NCI-H345 treated with DMSO at 0.1 percent for 48 hours (cell line): ENCODE measurements around the gene CDH4.

Source experiments
- DNase-seq: peaks from one replicate; lab custom pipeline; 2025; ENCODE audit not compliant: unreplicated experiment; lab: John Stamatoyannopoulos, UW

Gene CDH4

DNA sequence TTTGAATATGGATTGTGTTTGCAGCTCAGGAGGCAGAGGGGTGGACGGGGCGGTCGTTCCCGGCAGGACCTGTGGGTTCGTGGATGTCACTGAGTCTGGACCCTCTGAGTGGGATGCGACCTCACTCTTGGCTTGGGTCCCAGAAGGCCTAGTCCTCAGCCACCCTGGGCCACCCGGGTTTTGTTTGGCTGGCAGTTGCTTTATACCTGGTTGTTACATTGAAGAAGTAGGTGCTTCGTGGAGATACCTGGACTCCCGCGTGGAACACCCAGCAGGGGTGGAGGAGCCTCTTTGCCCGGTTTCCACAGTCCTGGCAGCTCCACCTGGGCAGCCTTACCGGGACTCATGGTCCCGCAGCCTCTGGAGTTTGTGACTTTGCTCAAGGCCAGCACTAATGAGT, 408.5 kb downstream of the CDH4 start:
- DNase-seq = no peak

DNA sequence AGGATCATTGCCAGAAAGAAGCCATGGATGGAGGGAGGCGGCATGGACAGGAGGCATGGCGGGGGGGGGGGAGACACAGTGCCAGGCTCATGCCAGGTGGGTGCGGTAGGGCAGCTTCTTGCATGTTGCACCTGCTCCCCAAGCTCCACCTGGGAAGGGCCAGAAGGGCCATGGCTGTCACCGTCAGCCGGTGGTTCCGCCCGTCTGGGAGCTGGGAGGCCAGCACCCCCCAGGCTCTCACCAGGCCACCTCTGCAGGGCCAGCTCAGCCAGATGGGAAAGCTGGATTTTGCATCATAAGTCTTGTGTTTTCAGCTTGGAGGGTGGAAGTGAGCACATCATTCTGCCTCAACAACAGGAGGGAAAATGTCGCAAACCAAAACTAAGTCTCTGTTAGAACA, 409.0 kb downstream of the CDH4 start:
- DNase-seq = no peak

DNA sequence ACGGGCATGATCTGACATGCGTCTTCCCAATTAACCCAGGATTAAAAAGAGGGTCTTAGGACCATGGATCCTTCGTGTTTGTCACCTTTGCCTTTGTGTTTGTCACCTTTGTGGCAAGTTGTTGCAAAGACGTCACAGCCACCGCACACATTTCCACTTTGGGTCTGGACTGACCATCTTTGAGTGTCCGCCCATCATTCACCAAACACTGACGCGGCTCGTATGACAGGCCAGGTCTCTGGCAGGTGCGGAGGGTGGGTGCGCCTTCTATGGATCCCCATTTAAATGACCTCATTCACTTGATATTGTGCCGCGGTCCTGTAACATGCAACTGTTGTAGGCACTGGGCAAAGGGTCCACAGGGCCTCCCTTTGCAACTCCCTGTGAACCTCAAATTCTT, 409.5 kb downstream of the CDH4 start:
- DNase-seq = no peak

DNA sequence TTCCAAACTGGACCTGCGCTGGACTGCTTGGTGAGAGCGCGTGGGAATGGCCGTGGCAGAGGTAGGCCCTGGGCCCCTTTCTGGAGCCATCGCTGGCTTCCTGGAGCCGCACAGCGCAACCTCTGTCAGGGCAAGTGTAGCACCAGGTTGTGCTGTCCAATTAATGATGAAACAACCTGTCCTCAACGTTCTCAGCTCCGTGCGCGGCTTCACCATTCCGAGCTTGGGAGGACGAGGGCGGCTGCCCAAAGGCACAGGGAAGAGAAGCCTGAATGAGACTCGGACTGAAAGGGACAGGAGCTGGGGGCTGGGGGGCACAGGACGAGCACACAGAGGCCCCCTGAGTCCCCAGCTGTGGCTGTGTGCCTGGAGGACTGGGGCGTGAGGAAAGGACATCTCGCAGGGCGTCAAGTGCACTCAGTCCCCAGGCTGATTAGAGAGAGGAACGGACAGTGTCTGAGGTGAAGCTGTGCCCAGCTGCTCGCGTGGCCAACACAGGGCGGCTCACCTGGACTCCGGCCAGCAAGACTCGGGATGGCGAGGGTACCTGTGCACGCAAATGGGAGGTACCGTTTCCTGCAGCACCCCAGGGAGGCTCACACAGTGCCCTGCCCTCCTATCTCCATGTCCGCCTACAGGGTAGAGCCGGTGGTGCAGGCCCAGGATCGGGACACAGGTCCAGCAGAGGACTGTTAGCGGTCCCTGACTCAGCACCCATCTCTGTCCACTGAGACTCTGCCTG, 410.3 kb downstream of the CDH4 start:
- DNase-seq = no peak

DNA sequence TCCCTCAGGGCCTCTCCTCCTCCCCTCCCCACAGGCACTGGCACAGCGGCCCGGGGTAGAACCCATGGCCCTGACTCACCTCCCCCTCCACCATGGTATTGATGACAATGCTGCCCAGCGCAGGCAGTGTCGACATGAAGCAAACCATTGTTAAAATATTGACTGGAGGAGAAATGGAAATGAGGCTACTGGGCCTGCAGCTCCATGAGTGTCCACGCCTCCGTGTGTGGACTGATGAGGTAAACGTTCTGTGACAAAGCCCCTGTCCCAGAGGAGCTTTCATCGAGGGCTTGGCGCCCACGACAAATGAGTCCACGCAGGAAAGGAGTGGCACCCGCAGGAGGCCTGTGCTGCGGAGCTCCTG, 410.9 kb downstream of the CDH4 start:
- DNase-seq = no peak

DNA sequence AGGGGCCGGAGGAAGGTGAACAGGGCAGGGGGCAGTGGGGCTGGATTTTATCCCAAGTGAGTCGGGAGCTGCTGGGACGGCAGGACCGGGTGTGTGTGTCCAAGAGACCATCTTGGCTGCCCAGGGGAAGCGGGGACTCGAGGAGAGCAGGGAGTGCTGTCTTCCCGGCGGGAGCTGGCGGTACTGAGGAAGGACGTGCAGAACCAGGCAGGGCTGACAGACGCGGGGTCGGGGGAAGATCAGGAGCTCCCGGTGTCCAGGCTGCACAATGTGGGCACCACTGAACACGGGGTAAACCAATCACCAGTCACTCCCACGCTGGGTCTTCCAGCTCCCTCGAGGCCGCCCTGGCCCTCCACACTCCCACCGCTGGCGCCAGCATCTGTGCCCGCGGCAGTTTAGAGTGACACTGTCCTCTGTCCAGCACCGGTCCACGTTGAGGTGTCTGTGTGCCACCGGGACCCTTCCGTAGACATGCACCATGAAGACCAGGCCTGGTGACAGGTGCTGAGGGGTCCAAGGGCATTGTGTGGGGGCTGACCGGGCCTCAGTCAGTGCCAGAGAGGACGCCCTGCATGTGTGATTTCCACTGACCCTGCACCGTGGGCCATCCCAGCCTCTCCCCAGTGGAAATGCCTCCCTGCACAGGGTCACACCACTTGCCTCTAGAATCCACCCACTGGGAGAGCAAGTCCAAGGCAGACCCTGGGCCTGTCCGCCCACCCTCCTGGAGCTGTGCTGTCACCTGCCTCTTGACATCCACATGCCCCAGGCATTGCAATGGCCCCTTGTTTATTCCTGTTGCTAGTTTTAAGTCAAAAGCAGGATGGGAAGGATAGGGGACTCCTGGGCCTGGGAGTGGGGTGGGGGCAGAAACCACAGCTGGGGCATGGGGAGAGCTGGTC, 411.7 kb downstream of the CDH4 start:
- DNase-seq = no peak

DNA sequence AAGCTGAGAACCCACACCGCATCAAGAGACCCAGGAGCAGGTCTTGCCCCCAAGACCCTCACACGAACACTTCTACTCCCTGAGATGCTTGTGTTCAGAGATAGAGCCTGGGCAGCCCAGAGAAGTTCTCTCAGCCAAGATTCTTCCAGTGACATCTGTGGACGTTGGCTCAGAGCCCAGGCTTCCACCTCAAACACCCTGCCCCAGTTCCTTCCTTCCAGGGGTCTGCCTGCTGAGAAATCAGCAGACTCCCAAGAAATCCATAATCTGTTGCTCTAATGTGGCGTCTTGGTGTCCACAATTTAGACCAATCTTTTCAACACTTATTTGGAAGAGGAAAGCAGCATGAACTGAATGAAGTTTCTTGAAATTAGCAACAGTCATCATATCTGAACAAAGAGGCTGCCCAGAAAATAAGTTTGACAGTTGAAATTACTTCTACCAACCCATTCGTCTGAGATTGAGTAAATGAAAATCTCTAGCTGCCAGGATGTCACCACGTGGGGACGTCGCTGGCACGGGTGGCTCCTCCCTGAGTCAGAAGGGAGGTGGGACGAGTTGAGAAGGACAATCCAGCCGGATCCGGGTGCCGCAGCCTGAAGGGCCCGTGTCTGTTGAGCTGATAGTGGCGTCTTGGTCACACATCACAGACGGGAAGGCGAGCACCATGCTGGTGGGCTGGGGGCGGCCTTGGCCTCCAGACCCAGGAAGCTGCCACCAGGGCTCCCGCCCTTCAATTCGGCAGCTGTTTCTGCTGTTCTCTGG, 412.7 kb downstream of the CDH4 start:
- no peak for DNase-seq

DNA sequence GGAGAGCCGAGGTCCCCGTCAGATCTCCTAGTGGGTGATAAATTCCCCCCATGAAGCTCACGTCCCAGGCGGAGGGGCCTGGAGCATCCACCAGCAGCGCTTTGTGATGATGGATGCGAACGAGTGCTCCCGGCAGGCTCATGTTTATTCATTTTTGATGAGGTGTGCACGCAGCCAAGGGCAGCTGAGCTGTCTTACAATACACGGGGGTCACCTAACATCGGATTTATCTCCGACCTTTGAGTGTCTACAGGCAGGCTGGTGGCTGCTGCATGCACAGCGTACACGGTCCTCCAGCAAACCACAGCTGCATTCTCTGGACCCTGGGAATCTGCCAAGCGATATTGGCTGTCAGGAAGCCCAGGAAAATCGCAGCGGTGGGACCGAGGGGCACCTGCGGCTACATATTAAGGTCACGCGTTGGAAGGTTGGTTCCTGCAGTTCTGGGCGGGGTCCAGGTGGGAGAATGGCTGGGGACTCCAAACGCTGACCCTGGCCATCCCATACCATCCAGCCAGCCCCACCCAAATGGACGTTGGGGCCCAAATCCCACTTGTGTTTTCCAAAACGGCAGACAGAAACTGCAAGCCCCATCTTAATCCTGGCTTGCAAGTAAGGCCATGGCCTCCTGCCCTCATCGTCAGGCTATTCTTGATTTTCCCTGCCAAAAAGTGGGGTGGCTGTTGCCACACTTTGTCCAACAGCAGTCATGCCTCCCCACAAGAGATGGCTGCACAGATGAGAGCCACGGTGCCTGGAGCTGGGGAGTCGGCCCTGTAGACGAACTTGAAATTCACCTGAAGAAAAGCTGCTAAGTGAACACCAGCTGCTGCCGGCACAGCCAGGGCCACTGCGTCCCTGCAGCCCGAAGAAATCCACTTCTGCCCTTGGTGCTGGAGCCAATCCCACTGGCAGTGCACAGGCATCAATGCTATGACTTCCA, 413.7 kb downstream of the CDH4 start:
- DNase-seq = no peak

DNA sequence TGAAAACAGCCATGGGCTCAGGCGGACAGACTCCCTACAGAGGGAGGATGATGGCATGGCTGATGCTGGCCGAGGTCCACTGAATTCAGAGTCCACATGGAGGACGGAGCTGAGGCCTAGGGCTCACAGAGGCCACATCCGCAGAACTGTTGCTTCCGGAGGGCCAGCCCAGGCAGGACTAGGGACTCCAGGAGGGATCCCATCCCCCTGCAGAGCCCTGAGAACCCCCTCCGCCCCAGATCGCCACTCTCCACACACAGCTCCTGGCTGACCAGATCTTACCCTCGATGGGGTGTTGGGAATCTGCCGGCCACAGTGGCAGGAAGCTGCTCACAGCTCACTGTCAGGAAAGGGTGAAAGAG, 414.4 kb downstream of the CDH4 start:
- DNase-seq = no peak

DNA sequence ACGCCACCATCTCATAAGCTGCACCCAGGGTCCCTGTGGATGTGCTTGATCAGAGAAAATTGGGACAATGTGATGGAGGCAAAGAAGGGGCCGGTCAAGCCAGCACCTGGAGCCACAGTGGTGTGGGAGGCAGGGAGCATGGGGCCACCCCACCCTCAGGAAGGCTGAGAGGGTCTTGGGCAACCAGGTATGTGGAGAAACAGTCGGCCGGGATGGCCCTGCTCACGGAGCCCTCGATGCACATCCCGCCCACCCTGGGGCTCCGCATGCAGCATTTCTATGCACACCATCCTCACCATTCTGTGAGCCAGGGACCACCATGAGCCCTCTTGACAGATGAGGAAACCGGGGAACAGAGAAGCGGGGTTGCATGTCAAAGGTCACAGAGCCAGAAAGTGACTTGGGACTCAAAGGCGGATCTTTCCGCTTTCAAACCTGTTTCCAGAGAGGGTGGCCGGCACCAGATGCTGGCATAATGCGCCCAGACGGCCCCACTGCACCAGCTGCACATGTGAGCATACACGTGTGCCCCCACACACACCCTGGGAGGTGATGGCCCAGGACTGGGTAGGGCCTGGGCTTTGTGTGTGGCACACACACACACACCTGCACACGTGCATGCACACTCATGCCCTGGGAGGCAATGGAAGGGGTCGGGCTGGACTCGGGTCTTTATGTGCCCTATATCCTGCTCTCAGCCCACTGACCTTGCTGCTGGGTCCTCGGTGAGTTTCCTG, 415.2 kb downstream of the CDH4 start:
- DNase-seq = no peak

DNA sequence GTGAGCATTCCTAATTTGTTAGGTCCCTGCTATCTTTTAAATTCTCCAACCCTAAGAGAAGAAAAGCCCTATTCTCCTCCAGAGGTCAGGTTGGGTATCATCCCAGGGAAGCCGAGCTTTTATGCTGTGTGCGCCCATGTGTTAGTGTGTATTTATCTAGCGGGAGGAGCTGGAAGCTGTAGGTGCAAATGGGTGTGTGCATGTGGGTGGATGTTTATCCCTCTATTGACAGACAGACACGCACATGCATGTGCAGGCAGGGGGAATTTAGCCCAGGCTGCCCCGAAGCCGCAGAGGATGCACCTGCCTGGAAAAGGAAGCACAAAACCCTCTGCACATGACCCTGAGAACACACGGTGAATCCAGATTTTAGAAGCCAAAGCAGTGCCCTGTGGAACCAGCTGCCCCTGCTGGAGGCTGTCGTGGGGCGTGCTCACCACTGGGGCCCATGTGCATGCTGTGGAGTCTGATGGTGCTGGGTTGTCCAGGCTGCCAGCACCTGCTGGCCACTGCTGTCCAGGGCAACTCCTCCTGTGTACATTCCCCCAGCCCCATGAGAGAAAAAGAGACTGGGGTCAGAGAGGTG, 416.1 kb downstream of the CDH4 start:
- peak; percentile 30 for DNase-seq

DNA sequence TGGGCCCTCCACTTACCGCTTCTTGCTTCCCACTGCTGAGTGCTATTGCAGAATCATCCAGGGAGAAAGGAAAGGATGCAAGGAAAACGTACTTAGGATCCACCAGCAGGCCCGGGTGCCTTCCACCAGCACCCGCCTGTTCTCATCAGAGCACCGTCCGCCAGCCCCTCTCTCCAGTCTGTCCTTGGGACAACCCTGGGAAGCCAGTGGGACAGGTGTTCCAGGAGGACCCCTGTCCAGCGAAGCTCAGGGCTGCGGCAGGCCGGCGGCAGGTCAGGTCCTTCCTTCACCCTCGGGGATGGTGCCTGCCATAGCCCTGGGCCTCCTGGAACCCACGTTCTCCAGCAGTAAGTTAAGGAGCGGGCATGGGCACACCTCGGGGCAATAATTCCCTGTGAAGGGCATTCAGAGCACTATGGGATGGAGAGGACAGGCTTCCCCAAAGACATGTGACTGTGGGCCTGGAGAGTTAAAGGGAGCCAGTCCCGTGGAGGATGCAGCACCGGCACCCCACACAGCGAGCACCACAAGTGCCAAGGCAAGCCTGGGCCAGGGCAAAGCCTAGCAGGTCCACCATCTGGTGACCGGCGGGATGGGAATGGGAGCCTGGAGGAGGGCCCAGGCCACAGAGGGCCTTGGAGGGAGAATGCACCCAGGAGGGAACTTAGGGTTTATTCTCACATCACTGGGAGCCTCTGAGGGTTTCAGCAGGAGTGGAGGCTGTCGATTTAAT, 416.9 kb downstream of the CDH4 start:
- DNase-seq = no peak

DNA sequence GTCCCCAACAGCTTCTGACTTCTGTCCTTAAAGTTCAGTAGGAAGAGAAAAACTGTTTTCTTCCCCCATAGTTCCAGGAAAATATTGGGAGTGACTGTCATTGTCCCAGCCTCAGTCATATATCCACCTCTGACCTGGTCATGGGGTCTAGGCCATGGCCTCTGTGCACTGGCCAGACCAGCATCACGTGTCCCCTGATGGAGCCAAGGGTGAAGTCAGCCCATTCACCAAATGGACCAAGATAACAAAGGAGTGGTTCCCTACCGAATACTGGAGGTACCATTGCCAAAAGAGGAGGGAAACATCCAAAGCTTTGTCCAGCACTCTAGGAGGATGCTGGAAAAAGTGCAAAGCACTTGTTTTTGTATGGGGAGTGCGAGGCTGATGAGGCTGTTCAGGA, 418.2 kb downstream of the CDH4 start:
- no peak for DNase-seq

DNA sequence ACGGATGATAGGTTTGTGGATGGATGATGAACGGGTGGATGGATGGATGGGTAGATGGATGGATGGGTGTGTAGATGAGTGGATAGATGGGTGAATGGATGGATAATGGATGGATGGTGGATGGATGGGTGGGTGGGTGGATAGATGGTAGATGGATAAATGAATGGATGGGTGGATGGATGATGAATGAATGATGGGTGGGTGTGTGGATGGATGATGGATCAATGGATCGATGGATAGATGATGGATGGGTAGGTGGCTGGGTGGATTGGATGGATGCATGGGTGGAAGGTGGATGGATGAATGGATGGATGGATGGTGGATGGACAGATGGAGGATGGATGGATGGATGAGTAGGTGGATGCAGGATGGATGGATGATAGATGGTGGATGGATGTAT, 419.5 kb downstream of the CDH4 start:
- no peak for DNase-seq

DNA sequence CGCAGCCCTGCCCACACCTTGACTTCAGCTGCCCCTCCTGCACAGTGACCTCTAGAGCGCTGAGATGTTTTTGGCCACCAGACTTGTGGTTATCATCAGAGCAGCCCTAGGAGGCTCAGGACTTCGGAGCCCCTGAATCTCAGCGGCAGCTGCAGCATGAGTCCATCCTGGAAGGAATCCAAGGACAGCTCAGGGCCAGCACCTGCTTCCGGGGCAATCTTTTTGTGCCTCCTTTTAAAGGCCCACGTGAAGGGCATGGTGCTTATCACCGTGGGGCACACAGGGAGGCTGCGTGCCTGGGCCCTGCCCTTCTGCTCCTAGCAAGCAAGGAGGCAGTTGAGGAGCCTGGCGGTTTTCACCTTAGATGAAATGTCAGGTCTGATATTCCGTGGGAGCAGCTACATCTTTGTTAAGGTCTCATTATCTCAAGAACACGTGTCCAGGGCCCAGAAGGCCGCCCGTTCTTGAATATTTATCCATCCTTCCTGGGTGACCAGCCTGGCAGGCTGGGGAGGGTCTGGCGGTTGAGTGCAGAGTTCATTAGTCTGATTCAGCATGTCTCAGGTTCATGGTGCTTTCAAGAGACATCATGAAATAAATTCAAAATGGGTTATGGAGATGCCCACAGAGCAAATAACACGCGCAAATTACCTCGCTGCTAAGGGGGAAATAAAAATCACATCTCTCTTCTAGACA, 421.2 kb downstream of the CDH4 start:
- DNase-seq = no peak

DNA sequence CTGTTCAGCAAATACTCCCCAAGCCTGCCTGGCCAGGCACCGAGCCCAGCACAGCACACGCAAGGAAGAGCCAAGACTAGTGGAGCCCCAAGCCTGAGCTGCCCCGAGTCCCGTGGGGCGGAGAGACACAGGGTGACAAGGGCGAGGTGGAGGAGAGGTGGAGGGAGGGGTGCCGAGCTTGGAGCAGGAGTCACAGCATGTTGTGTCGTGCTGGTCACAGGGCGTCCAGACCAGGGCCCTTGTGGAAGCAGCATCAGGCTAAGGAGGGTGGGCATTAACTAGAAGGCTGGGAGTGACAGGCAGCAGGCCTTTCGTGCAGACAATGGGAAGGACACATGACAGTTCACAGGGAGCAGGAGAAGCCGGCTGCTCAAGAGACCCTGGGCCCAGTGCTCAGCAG, 422.1 kb downstream of the CDH4 start:
- no peak for DNase-seq

DNA sequence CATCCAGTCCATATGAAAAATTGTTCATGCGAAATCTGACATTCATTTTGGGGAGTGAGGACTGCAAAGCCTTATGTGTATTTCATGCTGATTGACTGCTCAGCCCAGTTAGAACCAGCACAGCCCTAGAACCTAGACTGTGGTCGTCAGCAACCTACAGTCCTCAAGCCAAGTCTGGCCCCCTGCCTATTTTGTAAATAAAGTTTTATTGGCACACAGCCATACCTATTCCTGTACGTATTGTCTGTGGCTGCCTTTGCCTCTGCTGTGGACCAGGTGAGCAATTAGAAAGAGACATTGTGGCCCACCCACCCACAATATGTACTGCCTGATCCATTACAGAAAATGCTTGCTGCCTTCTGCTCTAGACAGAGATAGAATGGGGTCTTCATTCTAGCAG, 422.6 kb downstream of the CDH4 start:
- no peak for DNase-seq

DNA sequence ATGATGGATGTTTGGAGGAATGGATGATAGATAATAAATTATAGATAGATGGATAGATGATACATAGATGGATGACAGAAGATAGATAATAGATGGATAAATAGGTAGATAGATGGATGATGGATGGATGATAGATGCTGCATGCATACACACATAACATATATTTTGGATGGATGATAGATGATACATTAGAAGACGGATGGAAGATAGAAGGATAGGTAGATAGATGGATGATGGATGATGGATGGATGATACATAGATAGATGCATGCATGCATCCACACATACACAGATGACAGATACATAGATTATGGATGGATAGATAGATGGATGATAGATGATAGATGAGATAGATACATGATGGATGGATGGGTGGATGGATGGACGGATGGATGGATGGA, 425.9 kb downstream of the CDH4 start:
- no peak for DNase-seq
